Upper lobe of right lung (tissue), 1 donor: Measurements from ENCODE around the gene ZG16. TPM values are rescaled to one million over a fixed set of nuclear protein-coding genes. Genes with fewer than 3 reads are reported as not detected.
A peak's percentile ranks its signal among the peaks of the same experiment; 100 is the strongest.

ENCODE experiments used
- ATAC-seq: fragments of 200-7000 bp; cut with Tn5 transposase; one replicate; pipeline ENCODE4 v1.9.1; 2020; ENCODE audit warnings: mild to moderate bottlenecking, moderate library complexity
- DNase-seq: peaks from one replicate; pipeline ENCODE4 v3.0.0-alpha.2; 2020
- H3K27ac ChIP-seq: fragments of 200-600 bp; one replicate; pipeline ENCODE4 v1.8.0; 2022
- H3K27me3 ChIP-seq: fragments of 200-600 bp; one replicate; pipeline ENCODE4 v1.8.0; 2022; ENCODE audit warnings: mild to moderate bottlenecking
- H3K36me3 ChIP-seq: fragments of 200-600 bp; one replicate; pipeline ENCODE4 v1.8.0; 2022
- H3K4me1 ChIP-seq: fragments of 200-600 bp; one replicate; pipeline ENCODE4 v1.8.0; 2022
- H3K4me3 ChIP-seq: fragments of 200-600 bp; one replicate; pipeline ENCODE4 v1.8.0; 2022; ENCODE audit warnings: mild to moderate bottlenecking
- H3K9me3 ChIP-seq: fragments of 200-600 bp; one replicate; pipeline ENCODE4 v1.8.0; 2022
- CTCF ChIP-seq: fragments of 200-600 bp; IDR thresholded peaks from one replicate; pipeline ENCODE4 v1.8.0; 2022; ENCODE audit warnings: antibody characterized with exemption
- intact Hi-C: fragments of 100-400 bp; cut with DNase I; formaldehyde crosslinking; loops from one replicate; pipeline ENCODE4 v1.11.0; 2022
- total RNA-seq: library from RNA; stranded (reverse); fragmentation: NEBNext Ultra II Directional; extraction: Animal tissue kit (Norgen Biotek cat#: 25700); gene quantifications from one replicate; pipeline ENCODE4 v1.2.1, GENCODE V29; 2021
- donor health status: DM: no; HTN: yes; CAD: no; lungs with severe emphysema.

ZG16 gene
- total RNA-seq, 1 donor from 2014 or later: not detected

- peak; percentile 85 for ATAC-seq
- H3K36me3 ChIP-seq: peaks cover 10% of the 10 kb centered on the region
- H3K4me1 ChIP-seq: peaks cover 44% of the 10 kb centered on the region
- peak within 1 kb of the TSS; percentile 94 for H3K27ac ChIP-seq
- H3K27me3 ChIP-seq: no peaks in the 10 kb centered on the region
- TF ChIP-seq CTCF: peak; percentile 84
- H3K4me3 ChIP-seq: peak within 1 kb of the TSS; percentile 83
- no peaks in the 10 kb centered on the region for H3K9me3 ChIP-seq
- peak; percentile 99 for DNase-seq
- intact Hi-C loops: no loop called here
Observed at GRCh38 chr16:29815793-29816693, 38.0 kb downstream of the ZG16 start, which contains the start of gene PAGR1. TSS of gene PAGR1 (plus strand) at chr16:29816152. CDS start at chr16:29816526, 374 bp downstream.

- peak overlapping the region; percentile 94 for H3K27ac ChIP-seq
- DNase-seq (peak; percentile 88), ATAC-seq (peak; percentile 36)
- intact Hi-C loops: no loop called here
- H3K4me1 ChIP-seq: peaks cover 42% of the 10 kb centered on the region
- H3K9me3 ChIP-seq: no peaks in the 10 kb centered on the region
- TF ChIP-seq CTCF: no peak
- peaks cover 10% of the 10 kb centered on the region for H3K36me3 ChIP-seq
- H3K27me3 ChIP-seq: no peaks in the 10 kb centered on the region
- peak overlapping the region; percentile 83 for H3K4me3 ChIP-seq
Observed at GRCh38 chr16:29816694-29817441, 38.8 kb downstream of the ZG16 start.

- H3K36me3 ChIP-seq: peaks cover 10% of the 10 kb centered on the region
- DNase-seq: no peak
- intact Hi-C loops: no loop called here
- H3K27me3 ChIP-seq: no peaks in the 10 kb centered on the region
- no peak overlapping the region for H3K4me3 ChIP-seq
- H3K4me1 ChIP-seq: peaks cover 47% of the 10 kb centered on the region
- ATAC-seq: no peak
- H3K9me3 ChIP-seq: no peaks in the 10 kb centered on the region
- no peak overlapping the region for H3K27ac ChIP-seq
- no peak for TF ChIP-seq CTCF
Observed at GRCh38 chr16:29818082-29818481, 40.0 kb downstream of the ZG16 start.

GRCh38 chr16:29819506-29819905, 41.5 kb downstream of the ZG16 start:
- DNase-seq (peak; percentile 67), ATAC-seq (no peak)
- TF ChIP-seq CTCF: no peak
- intact Hi-C loops: no loop called here
- Histone ChIP-seq H3K27ac (peak overlapping the region; percentile 93), H3K9me3 (no peaks in the 10 kb centered on the region), H3K27me3 (no peaks in the 10 kb centered on the region), H3K36me3 (peaks cover 10% of the 10 kb centered on the region), H3K4me3 (peak overlapping the region; percentile 84), H3K4me1 (peaks cover 62% of the 10 kb centered on the region)

- no peak for TF ChIP-seq CTCF
- peaks cover 62% of the 10 kb centered on the region for H3K4me1 ChIP-seq
- peak within 1 kb of the TSS; percentile 93 for H3K27ac ChIP-seq
- intact Hi-C loops: no loop called here
- ATAC-seq (peak; percentile 55), DNase-seq (peak; percentile 86)
- H3K36me3 ChIP-seq: peaks cover 10% of the 10 kb centered on the region
- H3K4me3 ChIP-seq: peak within 1 kb of the TSS; percentile 84
- no peaks in the 10 kb centered on the region for H3K27me3 ChIP-seq
- no peaks in the 10 kb centered on the region for H3K9me3 ChIP-seq
Observed at GRCh38 chr16:29820271-29820701, 42.2 kb downstream of the ZG16 start, which contains the start of gene MVP. TSS of gene MVP (plus strand) at chr16:29820462. CDS start at chr16:29830550, 10,088 bp downstream.
